ENCODE measurements around the gene IL16. TPM values are rescaled to one million over a fixed set of nuclear protein-coding genes. Genes with fewer than 3 reads are reported as not detected.

The IL16 gene
- total and polyA plus RNA-seq, 9 of the 15 experiments (the other 6 are each of a cell fraction or from before 2014, with no cell fraction given), result 1.4 to 18.8 (median 10.6) TPM

- no peaks in the 10 kb centered on the region for H3K9me1 ChIP-seq (ENCODE audit: control insufficient read depth, insufficient read depth, low read length)
- no peak for DNase-seq (ENCODE audit: extremely low read depth in 1 of 4, low spot score in 3 of 4)
- no peaks in the 10 kb centered on the region; the same call in 2 of the 3 replicates for H3K36me3 ChIP-seq (ENCODE audit: control insufficient read depth, insufficient read depth, low read length)
- H4K20me1 ChIP-seq (replicated peaks; ENCODE audit: control insufficient read depth, insufficient read depth, low read length), result no peaks in the 10 kb centered on the region; the same call in 1 of the 2 replicates
- ATAC-seq, result no peak
- CTCF ChIA-PET (ENCODE audit: low intra/inter-chr PET ratio), result no interaction called here
- H3K4me3 ChIP-seq, result no peak overlapping the region
- POLR2A ChIA-PET, result no interaction called here
- no peak overlapping the region for H3K27ac ChIP-seq (ENCODE audit: extremely low read depth, low read depth, low read length)
- no peak for TF ChIP-seq PURB (CRISPR knock-in tag; IDR thresholded peaks at IDR 0.05; ENCODE audit: low read depth)
- no peak for TF ChIP-seq GATAD2B (IDR thresholded peaks at IDR 0.05; ENCODE audit: borderline replicate concordance)
- TF ChIP-seq MTF1 (CRISPR knock-in tag; IDR thresholded peaks at IDR 0.05; ENCODE audit: borderline replicate concordance), result no peak
- TF ChIP-seq KLF6 (CRISPR knock-in tag; IDR thresholded peaks at IDR 0.05; ENCODE audit: borderline replicate concordance), result no peak
- no peak for TF ChIP-seq TGIF2 (CRISPR knock-in tag; IDR thresholded peaks at IDR 0.05)
- TF ChIP-seq ZC3H11A (IDR thresholded peaks at IDR 0.05; ENCODE audit: low read depth, low read length), result no peak
- TF ChIP-seq PHB2 (IDR thresholded peaks at IDR 0.05; ENCODE audit: low read depth), result no peak
- TF ChIP-seq MXI1 (IDR thresholded peaks at IDR 0.05; ENCODE audit: low read depth, low read length), result no peak
- TF ChIP-seq DPF2 (IDR thresholded peaks at IDR 0.05), result no peak
- no peak for TF ChIP-seq ZHX1 (conservative IDR thresholded peaks at IDR 0.05; ENCODE audit: low read length)
- TF ChIP-seq TRIM28 (IDR thresholded peaks at IDR 0.05), result no peak
- no peak for TF ChIP-seq SRSF1 (IDR thresholded peaks at IDR 0.05; ENCODE audit: low read depth, low read length)
- TF ChIP-seq BRF2 (IDR thresholded peaks at IDR 0.05; ENCODE audit: borderline replicate concordance, insufficient read depth, insufficient read length), result no peak
- no peak for TF ChIP-seq TAF7 (tag; IDR thresholded peaks at IDR 0.05)
- no peak for TF ChIP-seq PHB (CRISPR knock-in tag; IDR thresholded peaks at IDR 0.05)
- TF ChIP-seq CREB1 (IDR thresholded peaks at IDR 0.05), result no peak
- no peak for TF ChIP-seq CREB1 (CRISPR knock-in tag; IDR thresholded peaks at IDR 0.05)
- no peak for TF ChIP-seq PHF21A (IDR thresholded peaks at IDR 0.05; ENCODE audit: borderline replicate concordance, low read depth)
- no peak overlapping the region for H3K4me2 ChIP-seq (ENCODE audit: insufficient read depth, low read length)
- no peaks in the 10 kb centered on the region for H3K9me3 ChIP-seq (replicated peaks; ENCODE audit: control insufficient read depth, insufficient read depth, low read depth, low read length)
- BruUV-seq (replicated peaks), result no TSS peak
- no peaks in the 10 kb centered on the region; a peak in 1 of 5 replicates for H3K4me1 ChIP-seq (replicated peaks in 1 of 2; ENCODE audit: control insufficient read depth in 2 of 2, insufficient read depth in 2 of 2, low read length in 2 of 2)
- no peak overlapping the region for H3K9ac ChIP-seq (ENCODE audit: insufficient read depth in 1 of 2, low read depth in 2 of 2, low read length in 2 of 2)
- FAIRE-seq, result no peak
- WGBS (ENCODE audit: insufficient coverage, low coverage, missing lambda C conversion rate), result 41% methylated on average over 5 of the region's 5 CpGs
- H3K27me3 ChIP-seq (ENCODE audit: control insufficient read depth in 2 of 2, insufficient read depth in 2 of 2, low read length in 2 of 2), result no peaks in the 10 kb centered on the region
- no peak overlapping the region for H2AFZ ChIP-seq (ENCODE audit: low read depth, low read length)
- intact Hi-C loops (cut with micrococcal nuclease) (no loop called here), in situ Hi-C loops (cut with MboI) (no loop called here)
- no peaks in the 10 kb centered on the region for H3K79me2 ChIP-seq (ENCODE audit: control insufficient read depth, insufficient read depth, low read length)
These were observed 10.9 kb upstream of the IL16 start for GRCh38 chr15:81185631-81186295.
